SK-N-SH treated with all-trans-retinoic acid at 6 μM for 48 hours (cell line): ENCODE data around the gene IL4I1.

Experiments used
- ATAC-seq: fragments of 200-7000 bp; cut with Tn5 transposase; 3 replicates; pipeline ENCODE4 v1.9.1; 2020; ENCODE audit warnings: mild to moderate bottlenecking, moderate library complexity
- ARNTL ChIP-seq: fragments of 450-650 bp; formaldehyde crosslinking; IDR thresholded peaks from 2 replicates; pipeline ENCODE4 v1.5.0; 2020; ENCODE audit warnings: low read depth, mild to moderate bottlenecking, moderate library complexity, borderline replicate concordance
- BACH2 ChIP-seq: fragments of 250-450 bp; sonication (Bioruptor Pico); IDR thresholded peaks from 2 replicates; pipeline ENCODE4 v1.9.0; 2021; ENCODE audit warnings: mild to moderate bottlenecking, borderline replicate concordance
- CSDC2 ChIP-seq: fragments of 250-450 bp; sonication (Bioruptor Pico); IDR thresholded peaks from 2 replicates; pipeline ENCODE4 v1.5.0; 2020; ENCODE audit warnings: mild to moderate bottlenecking, moderate library complexity
- GLIS3 ChIP-seq: fragments of 250-450 bp; sonication (Bioruptor Pico); IDR thresholded peaks from 2 replicates; pipeline ENCODE4 v1.5.0; 2020; ENCODE audit warnings: mild to moderate bottlenecking, moderate library complexity
- OSR1 ChIP-seq: fragments of 250-450 bp; sonication (Bioruptor Pico); IDR thresholded peaks from 2 replicates; pipeline ENCODE4 v1.8.0; 2022; ENCODE audit warnings: moderate library complexity, mild to moderate bottlenecking, inconsistent platforms
- PATZ1 ChIP-seq: fragments of 250-450 bp; sonication (Bioruptor Pico); IDR thresholded peaks from 2 replicates; pipeline ENCODE4 v1.8.0; 2020; ENCODE audit warnings: mild to moderate bottlenecking, moderate library complexity, borderline replicate concordance
- POU6F1 ChIP-seq: fragments of 250-450 bp; sonication (Bioruptor Pico); IDR thresholded peaks from 2 replicates; pipeline ENCODE4 v1.8.0; 2021; ENCODE audit warnings: low read depth, mild to moderate bottlenecking, moderate library complexity, borderline replicate concordance
- RARB ChIP-seq: fragments of 250-450 bp; sonication (Bioruptor Pico); IDR thresholded peaks from 2 replicates; pipeline ENCODE4 v1.8.0; 2021; ENCODE audit warnings: mild to moderate bottlenecking, moderate library complexity
- SNAI2 ChIP-seq: fragments of 250-450 bp; sonication (Bioruptor Pico); IDR thresholded peaks from 2 replicates; pipeline ENCODE4 v1.5.0; 2020; ENCODE audit warnings: mild to moderate bottlenecking, moderate library complexity
- TCF4 ChIP-seq: fragments of 250-450 bp; sonication (Bioruptor Pico); IDR thresholded peaks from 2 replicates; pipeline ENCODE4 v1.8.0; 2021; ENCODE audit warnings: mild to moderate bottlenecking, moderate library complexity, borderline replicate concordance
- ZC3H10 ChIP-seq: fragments of 250-450 bp; sonication (Bioruptor Pico); IDR thresholded peaks from 2 replicates; pipeline ENCODE4 v1.5.1; 2021; ENCODE audit warnings: mild to moderate bottlenecking, moderate library complexity
- ZFP3 ChIP-seq: fragments of 250-450 bp; sonication (Bioruptor Pico); IDR thresholded peaks from 2 replicates; pipeline ENCODE4 v1.5.0; 2020; ENCODE audit warnings: mild to moderate bottlenecking, moderate library complexity
- ZNF565 ChIP-seq: fragments of 450-650 bp; formaldehyde crosslinking; conservative IDR thresholded peaks from 2 replicates; pipeline ENCODE4 v1.5.0; 2020; ENCODE audit warnings: low read depth, mild to moderate bottlenecking, moderate library complexity
- ZNF70 ChIP-seq: fragments of 450-650 bp; formaldehyde crosslinking; IDR thresholded peaks from 2 replicates; pipeline ENCODE4 v1.5.0; 2020; ENCODE audit warnings: mild to moderate bottlenecking, moderate library complexity
- ZNF8 ChIP-seq: fragments of 450-650 bp; formaldehyde crosslinking; IDR thresholded peaks from 2 replicates; pipeline ENCODE4 v1.5.0; 2020; ENCODE audit warnings: mild to moderate bottlenecking, moderate library complexity
- TF ChIP-seq, protein P1 (sequence below): fragments of 250-450 bp; sonication (Bioruptor Pico); IDR thresholded peaks from 2 replicates; pipeline ENCODE4 v1.5.1; 2021; ENCODE audit warnings: mild to moderate bottlenecking, moderate library complexity
- TF ChIP-seq, protein P2 (sequence below): fragments of 250-450 bp; sonication (Bioruptor Pico); IDR thresholded peaks from 2 replicates; pipeline ENCODE4 v1.5.1; 2020; ENCODE audit warnings: low read depth, mild to moderate bottlenecking, moderate library complexity

The IL4I1 gene

GRCh38 chr19:49840321-49840720 is 56.4 kb downstream of the IL4I1 start:
- ATAC-seq, result no peak
- TF ChIP-seq ZC3H10 (CRISPR knock-in tag), result no peak
- TF ChIP-seq ZNF565, result no peak
- no peak for TF ChIP-seq ARNTL (CRISPR knock-in tag)
- no peak for TF ChIP-seq ZFP3 (CRISPR knock-in tag)
- no peak for TF ChIP-seq GLIS3 (CRISPR knock-in tag)
- TF ChIP-seq CSDC2, result no peak
- TF ChIP-seq RARB (CRISPR knock-in tag), result no peak
- no peak for TF ChIP-seq PATZ1 (CRISPR knock-in tag)
- no peak for TF ChIP-seq BACH2 (CRISPR knock-in tag)
- TF ChIP-seq OSR1 (CRISPR knock-in tag), result no peak
- TF ChIP-seq ZNF70 (CRISPR knock-in tag), result no peak
- no peak for TF ChIP-seq SNAI2 (CRISPR knock-in tag)
- TF ChIP-seq, protein P1, sequence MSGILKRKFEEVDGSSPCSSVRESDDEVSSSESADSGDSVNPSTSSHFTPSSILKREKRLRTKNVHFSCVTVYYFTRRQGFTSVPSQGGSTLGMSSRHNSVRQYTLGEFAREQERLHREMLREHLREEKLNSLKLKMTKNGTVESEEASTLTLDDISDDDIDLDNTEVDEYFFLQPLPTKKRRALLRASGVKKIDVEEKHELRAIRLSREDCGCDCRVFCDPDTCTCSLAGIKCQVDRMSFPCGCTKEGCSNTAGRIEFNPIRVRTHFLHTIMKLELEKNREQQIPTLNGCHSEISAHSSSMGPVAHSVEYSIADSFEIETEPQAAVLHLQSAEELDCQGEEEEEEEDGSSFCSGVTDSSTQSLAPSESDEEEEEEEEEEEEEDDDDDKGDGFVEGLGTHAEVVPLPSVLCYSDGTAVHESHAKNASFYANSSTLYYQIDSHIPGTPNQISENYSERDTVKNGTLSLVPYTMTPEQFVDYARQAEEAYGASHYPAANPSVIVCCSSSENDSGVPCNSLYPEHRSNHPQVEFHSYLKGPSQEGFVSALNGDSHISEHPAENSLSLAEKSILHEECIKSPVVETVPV (CRISPR knock-in tag), result no peak
- TF ChIP-seq, all 23 proteins: peak for 0

DNA sequence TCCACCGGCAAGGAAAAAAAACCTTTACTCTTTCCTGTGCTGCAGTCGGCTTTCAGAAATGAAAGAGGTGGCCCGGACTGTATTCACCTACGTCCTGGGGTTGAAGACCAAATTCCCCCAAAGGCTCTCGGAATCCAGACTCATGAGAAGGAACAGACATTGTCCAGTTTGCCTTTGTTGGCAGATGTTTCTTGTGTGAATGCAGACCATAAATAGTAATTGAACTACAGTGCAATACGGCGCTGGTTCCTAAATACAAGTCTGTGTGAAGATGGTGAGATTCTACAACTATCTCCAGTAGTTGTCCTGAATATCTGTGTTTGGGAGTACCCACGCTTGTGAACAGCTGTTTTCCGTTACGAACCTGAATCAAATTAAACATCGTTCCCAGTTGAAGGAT is 57.0 kb downstream of the IL4I1 start:
- TF ChIP-seq ARNTL (CRISPR knock-in tag), result no peak
- no peak for TF ChIP-seq ZNF70 (CRISPR knock-in tag)
- no peak for TF ChIP-seq ZC3H10 (CRISPR knock-in tag)
- no peak for TF ChIP-seq ZFP3 (CRISPR knock-in tag)
- no peak for TF ChIP-seq SNAI2 (CRISPR knock-in tag)
- TF ChIP-seq ZNF565, result no peak
- TF ChIP-seq PATZ1 (CRISPR knock-in tag), result no peak
- TF ChIP-seq ZNF8 (CRISPR knock-in tag), result no peak
- TF ChIP-seq TCF4 (CRISPR knock-in tag), result no peak
- TF ChIP-seq CSDC2, result no peak
- TF ChIP-seq, protein P1 (CRISPR knock-in tag), result no peak
- TF ChIP-seq, protein P2, sequence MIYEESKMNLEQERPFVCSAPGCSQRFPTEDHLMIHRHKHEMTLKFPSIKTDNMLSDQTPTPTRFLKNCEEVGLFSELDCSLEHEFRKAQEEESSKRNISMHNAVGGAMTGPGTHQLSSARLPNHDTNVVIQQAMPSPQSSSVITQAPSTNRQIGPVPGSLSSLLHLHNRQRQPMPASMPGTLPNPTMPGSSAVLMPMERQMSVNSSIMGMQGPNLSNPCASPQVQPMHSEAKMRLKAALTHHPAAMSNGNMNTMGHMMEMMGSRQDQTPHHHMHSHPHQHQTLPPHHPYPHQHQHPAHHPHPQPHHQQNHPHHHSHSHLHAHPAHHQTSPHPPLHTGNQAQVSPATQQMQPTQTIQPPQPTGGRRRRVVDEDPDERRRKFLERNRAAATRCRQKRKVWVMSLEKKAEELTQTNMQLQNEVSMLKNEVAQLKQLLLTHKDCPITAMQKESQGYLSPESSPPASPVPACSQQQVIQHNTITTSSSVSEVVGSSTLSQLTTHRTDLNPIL (CRISPR knock-in tag), result no peak
- no peak for TF ChIP-seq POU6F1
- no peak for ATAC-seq
